Fibroblast of skin of left biceps (primary cell): ENCODE data around the gene CAPN15.

Source experiments
- DNase-seq, 2 experiments: peaks; one replicate each; pipeline ENCODE4 v3.0.0-alpha.2; 2013; ENCODE audit warnings: low read depth in 2 of 2

The CAPN15 gene

GRCh38 chr16:544517-544916 is 17.0 kb downstream of the CAPN15 start:
- DNase-seq: no peak

- DNase-seq: no peak
Observed at GRCh38 chr16:546909-547770, 19.6 kb downstream of the CAPN15 start.

- DNase-seq: no peak
Observed at GRCh38 chr16:548586-548985, 21.1 kb downstream of the CAPN15 start.

- no peak for DNase-seq
Observed at GRCh38 chr16:549544-550263, 22.2 kb downstream of the CAPN15 start.

GRCh38 chr16:551210-551609 is 23.7 kb downstream of the CAPN15 start:
- no peak for DNase-seq

- DNase-seq: no peak
Observed at GRCh38 chr16:552171-552570, 24.7 kb downstream of the CAPN15 start.

GRCh38 chr16:553601-554296 is 26.2 kb downstream of the CAPN15 start:
- no peak for DNase-seq

- DNase-seq: no peak
Observed at GRCh38 chr16:554297-554621, 26.7 kb downstream of the CAPN15 start.

- no peak for DNase-seq
Observed at GRCh38 chr16:554640-555365, 27.3 kb downstream of the CAPN15 start.

- DNase-seq: no peak
Observed at GRCh38 chr16:555528-556473, 28.3 kb downstream of the CAPN15 start.

GRCh38 chr16:556474-557173 is 29.1 kb downstream of the CAPN15 start:
- no peak for DNase-seq

- no peak for DNase-seq
Observed at GRCh38 chr16:557463-558297, 30.2 kb downstream of the CAPN15 start.

- DNase-seq: no peak
Observed at GRCh38 chr16:558298-559020, 30.9 kb downstream of the CAPN15 start.

GRCh38 chr16:559021-559380 is 31.5 kb downstream of the CAPN15 start:
- DNase-seq: no peak

- no peak for DNase-seq
Observed at GRCh38 chr16:559411-560203, 32.1 kb downstream of the CAPN15 start.

- no peak for DNase-seq
Observed at GRCh38 chr16:560204-560700, 32.7 kb downstream of the CAPN15 start, which contains the start of gene PRR35. Gene PRR35, plus strand, starts transcription at chr16:560394. Its CDS starts 2,901 bp downstream, at chr16:563295.

- DNase-seq: no peak
Observed at GRCh38 chr16:560701-561412, 33.3 kb downstream of the CAPN15 start.
